ENCODE measurements around the gene NAPEPLD. TPM values are rescaled to one million over a fixed set of nuclear protein-coding genes. Genes with fewer than 3 reads are reported as not detected.
"Not testable (repeated sequence)": the region's sequence is repeated elsewhere in the genome, so short reads cannot be mapped to it uniquely, and the experiment has no call there.

NAPEPLD gene
- total RNA-seq, 2 experiments from 2014 or later, result 7.2 to 7.4 TPM

- CTCF ChIA-PET, result no interaction called here
- H3K27ac Mint-ChIP-seq, result no peak overlapping the region
- no peak for DNase-seq
- POLR2A ChIA-PET, result no interaction called here
- H3K9me3 Mint-ChIP-seq, result peaks cover 3% of the 10 kb centered on the region
- H3K27me3 Mint-ChIP-seq, result no peaks in the 10 kb centered on the region
- H3K4me1 Mint-ChIP-seq, result peaks cover 12% of the 10 kb centered on the region
- H3K36me3 Mint-ChIP-seq (ENCODE audit: low read depth), result peaks cover 13% of the 10 kb centered on the region
- no peak overlapping the region for H3K4me3 Mint-ChIP-seq
Observed at GRCh38 chr7:103116511-103116910, 32.4 kb downstream of the NAPEPLD start.

DNA sequence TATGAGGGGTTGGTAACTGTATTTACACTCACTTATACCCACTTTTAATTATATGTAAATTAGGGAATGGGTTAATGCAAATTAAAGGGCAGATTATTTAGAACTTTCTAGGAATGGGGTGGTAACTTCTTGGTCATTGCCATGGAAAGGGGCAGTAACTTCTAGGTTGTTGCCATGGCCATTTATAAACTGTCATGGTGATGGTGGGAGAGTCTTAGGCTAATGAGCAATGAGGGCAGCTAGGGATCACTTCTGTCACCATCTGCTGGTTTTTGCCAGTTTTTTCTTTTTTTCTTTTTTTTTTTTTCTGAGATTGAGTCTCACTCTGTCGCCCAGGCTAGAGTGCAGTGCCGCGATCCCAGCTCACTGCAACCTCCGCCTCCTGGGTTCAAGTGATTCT, 33.1 kb downstream of the NAPEPLD start:
- no peak for DNase-seq
- Mint-ChIP-seq H3K4me3 (no peak overlapping the region), H3K4me1 (peaks cover 12% of the 10 kb centered on the region), H3K36me3 (ENCODE audit: low read depth) (peaks cover 18% of the 10 kb centered on the region), H3K9me3 (peaks cover 6% of the 10 kb centered on the region), H3K27me3 (no peaks in the 10 kb centered on the region), H3K27ac (no peak overlapping the region)
- CTCF ChIA-PET, result interaction anchor here (1.5 kb wide), 1 partner anchor 15 kb away, joined by 6 read pairs; no protein-coding TSS in a partner anchor
- POLR2A ChIA-PET, result no interaction called here

DNA sequence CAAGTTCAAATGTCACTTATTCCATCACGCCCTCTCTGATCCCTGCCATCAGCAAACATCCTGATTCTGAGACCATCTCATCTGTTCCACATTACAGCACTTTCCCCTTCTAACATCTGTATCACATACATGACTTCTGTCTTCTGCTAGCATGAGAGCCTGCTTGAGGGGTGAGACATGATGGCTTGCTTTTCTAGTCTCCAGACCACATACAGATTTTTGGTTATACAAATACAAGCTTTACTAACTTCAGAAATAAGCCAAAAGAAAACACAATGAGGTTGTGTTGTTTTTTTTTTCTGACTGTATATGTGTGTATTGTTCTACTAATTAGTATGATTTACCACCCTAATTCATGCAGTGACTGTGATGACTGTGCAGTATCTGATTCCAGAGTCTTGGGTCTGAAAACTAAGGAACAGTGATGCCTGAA, 34.3 kb downstream of the NAPEPLD start:
- ChIA-PET POLR2A (no interaction called here), CTCF (interaction anchor here (1.5 kb wide), 1 partner anchor 16 kb away, joined by 6 read pairs; no protein-coding TSS in a partner anchor)
- Mint-ChIP-seq H3K4me1 (peaks cover 12% of the 10 kb centered on the region), H3K9me3 (peaks cover 15% of the 10 kb centered on the region), H3K4me3 (no peak overlapping the region), H3K36me3 (ENCODE audit: low read depth) (peaks cover 26% of the 10 kb centered on the region), H3K27ac (no peak overlapping the region), H3K27me3 (no peaks in the 10 kb centered on the region)
- no peak for DNase-seq

GRCh38 chr7:103113164-103113563, 35.7 kb downstream of the NAPEPLD start:
- peaks cover 23% of the 10 kb centered on the region for H3K9me3 Mint-ChIP-seq
- ChIA-PET POLR2A (no interaction called here), CTCF (no interaction called here)
- no peak for DNase-seq
- H3K27ac Mint-ChIP-seq, result no peak overlapping the region
- no peaks in the 10 kb centered on the region for H3K27me3 Mint-ChIP-seq
- peaks cover 19% of the 10 kb centered on the region for H3K4me1 Mint-ChIP-seq
- H3K4me3 Mint-ChIP-seq, result no peak overlapping the region
- H3K36me3 Mint-ChIP-seq (ENCODE audit: low read depth), result peaks cover 29% of the 10 kb centered on the region

DNA sequence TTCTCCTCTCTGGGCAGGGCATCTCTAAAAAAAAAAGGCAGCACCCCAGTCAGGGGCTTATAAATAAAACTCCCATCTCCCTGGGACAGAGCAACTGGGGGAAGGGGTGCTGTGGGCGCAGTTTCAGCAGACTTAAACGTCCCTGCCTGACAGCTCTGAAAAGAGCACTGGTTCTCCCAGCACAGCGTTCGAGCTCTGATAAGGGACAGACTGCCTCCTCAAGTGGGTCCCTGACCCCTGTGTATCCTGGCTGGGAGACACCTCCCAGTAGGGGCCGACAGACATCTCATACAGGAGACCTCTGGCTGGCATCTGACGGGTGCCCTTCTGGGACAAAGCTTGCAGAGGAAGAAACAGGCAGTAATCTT, 42.2 kb downstream of the NAPEPLD start:
- DNase-seq, CTCF ChIA-PET, H3K4me3 Mint-ChIP-seq, H3K27ac Mint-ChIP-seq, H3K27me3 Mint-ChIP-seq, POLR2A ChIA-PET: not testable (repeated sequence)
- Mint-ChIP-seq H3K9me3 (peaks cover 25% of the 10 kb centered on the region), H3K4me1 (peaks cover 12% of the 10 kb centered on the region), H3K36me3 (ENCODE audit: low read depth) (peaks cover 34% of the 10 kb centered on the region)

- Mint-ChIP-seq H3K9me3 (peaks cover 25% of the 10 kb centered on the region), H3K36me3 (ENCODE audit: low read depth) (peaks cover 34% of the 10 kb centered on the region), H3K4me3 (no peak overlapping the region), H3K4me1 (peaks cover 12% of the 10 kb centered on the region), H3K27me3 (no peaks in the 10 kb centered on the region), H3K27ac (no peak overlapping the region)
- POLR2A ChIA-PET, result no interaction called here
- no peak for DNase-seq
- CTCF ChIA-PET, result no interaction called here
Observed at GRCh38 chr7:103106005-103106702, 42.7 kb downstream of the NAPEPLD start.

- H3K27me3 Mint-ChIP-seq, result no peaks in the 10 kb centered on the region
- ChIA-PET POLR2A (no interaction called here), CTCF (no interaction called here)
Observed at GRCh38 chr7:103101543-103101942, 47.4 kb downstream of the NAPEPLD start.

GRCh38 chr7:103100348-103100747, 48.6 kb downstream of the NAPEPLD start:
- Mint-ChIP-seq H3K4me3 (no peak overlapping the region), H3K27ac (no peak overlapping the region), H3K9me3 (no peaks in the 10 kb centered on the region), H3K27me3 (no peaks in the 10 kb centered on the region), H3K36me3 (ENCODE audit: low read depth) (peaks cover 25% of the 10 kb centered on the region), H3K4me1 (no peaks in the 10 kb centered on the region)
- DNase-seq, result no peak
- POLR2A ChIA-PET, result no interaction called here
- CTCF ChIA-PET, result no interaction called here

More at GRCh38 chr7:103101543-103101942, 47.4 kb downstream of the NAPEPLD start:
- no peak overlapping the region for H3K27ac Mint-ChIP-seq
- H3K36me3 Mint-ChIP-seq (ENCODE audit: low read depth), result peaks cover 21% of the 10 kb centered on the region
- H3K4me3 Mint-ChIP-seq, result no peak overlapping the region
- no peaks in the 10 kb centered on the region for H3K4me1 Mint-ChIP-seq
- H3K9me3 Mint-ChIP-seq, result no peaks in the 10 kb centered on the region
- DNase-seq, result no peak

- POLR2A ChIA-PET, result no interaction called here
Observed at GRCh38 chr7:103097041-103097440, 51.9 kb downstream of the NAPEPLD start.

DNA sequence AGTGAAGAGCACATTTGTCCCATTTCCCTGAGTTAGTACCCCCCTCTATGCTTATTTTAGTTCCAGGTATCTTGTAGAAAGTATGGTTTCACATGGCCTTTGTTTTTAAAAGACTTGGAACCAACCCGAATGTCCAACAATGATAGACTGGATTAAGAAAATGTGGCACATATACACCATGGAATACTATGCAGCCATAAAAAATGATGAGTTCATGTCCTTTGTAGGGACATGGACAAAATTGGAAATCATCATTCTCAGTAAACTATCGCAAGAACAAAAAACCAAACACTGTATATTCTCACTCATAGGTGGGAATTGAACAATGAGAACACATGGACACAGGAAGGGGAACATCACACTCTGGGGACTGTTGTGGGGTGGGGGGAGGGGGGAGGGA, 53.3 kb downstream of the NAPEPLD start:
- CTCF ChIA-PET, result interaction anchor here (1.0 to 1.5 kb wide), 2 partner anchors 10 to 16 kb away, joined by 3 read pairs; no protein-coding TSS in a partner anchor

More at GRCh38 chr7:103097041-103097440, 51.9 kb downstream of the NAPEPLD start:
- no peaks in the 10 kb centered on the region for H3K4me1 Mint-ChIP-seq
- H3K36me3 Mint-ChIP-seq (ENCODE audit: low read depth), result peaks cover 36% of the 10 kb centered on the region
- H3K9me3 Mint-ChIP-seq, result no peaks in the 10 kb centered on the region
- CTCF ChIA-PET, result no interaction called here
- no peak overlapping the region for H3K4me3 Mint-ChIP-seq
- DNase-seq, result no peak
- no peaks in the 10 kb centered on the region for H3K27me3 Mint-ChIP-seq
- no peak overlapping the region for H3K27ac Mint-ChIP-seq

GRCh38 chr7:103094102-103094501, 54.8 kb downstream of the NAPEPLD start:
- ChIA-PET CTCF (no interaction called here), POLR2A (no interaction called here)
- no peaks in the 10 kb centered on the region for H3K4me1 Mint-ChIP-seq
- no peak overlapping the region for H3K4me3 Mint-ChIP-seq
- DNase-seq, result no peak
- H3K9me3 Mint-ChIP-seq, result no peaks in the 10 kb centered on the region
- H3K36me3 Mint-ChIP-seq (ENCODE audit: low read depth), result peaks cover 42% of the 10 kb centered on the region
- no peak overlapping the region for H3K27ac Mint-ChIP-seq
- no peaks in the 10 kb centered on the region for H3K27me3 Mint-ChIP-seq

More for the DNA sequence above, 53.3 kb downstream of the NAPEPLD start:
- H3K4me1 Mint-ChIP-seq, H3K4me3 Mint-ChIP-seq, POLR2A ChIA-PET, H3K9me3 Mint-ChIP-seq, H3K27me3 Mint-ChIP-seq, DNase-seq, H3K27ac Mint-ChIP-seq: not testable (repeated sequence)
- H3K36me3 Mint-ChIP-seq (ENCODE audit: low read depth), result peaks cover 35% of the 10 kb centered on the region

GRCh38 chr7:103093429-103093828, 55.5 kb downstream of the NAPEPLD start:
- ChIA-PET POLR2A (no interaction called here), CTCF (no interaction called here)
- no peak overlapping the region for H3K27ac Mint-ChIP-seq
- no peaks in the 10 kb centered on the region for H3K4me1 Mint-ChIP-seq
- H3K36me3 Mint-ChIP-seq (ENCODE audit: low read depth), result peaks cover 49% of the 10 kb centered on the region
- H3K27me3 Mint-ChIP-seq, result no peaks in the 10 kb centered on the region
- no peaks in the 10 kb centered on the region for H3K9me3 Mint-ChIP-seq
- no peak for DNase-seq
- no peak overlapping the region for H3K4me3 Mint-ChIP-seq

- H3K27me3 Mint-ChIP-seq, H3K27ac Mint-ChIP-seq, H3K4me1 Mint-ChIP-seq, POLR2A ChIA-PET, H3K4me3 Mint-ChIP-seq, H3K9me3 Mint-ChIP-seq, DNase-seq: not testable (repeated sequence)
- CTCF ChIA-PET, result interaction anchor here (1.0 kb wide), 1 partner anchor 20 kb away, joined by 3 read pairs; no protein-coding TSS in a partner anchor
- H3K36me3 Mint-ChIP-seq (ENCODE audit: low read depth), result peaks cover 49% of the 10 kb centered on the region
Observed at GRCh38 chr7:103092321-103092720, 56.6 kb downstream of the NAPEPLD start.

DNA sequence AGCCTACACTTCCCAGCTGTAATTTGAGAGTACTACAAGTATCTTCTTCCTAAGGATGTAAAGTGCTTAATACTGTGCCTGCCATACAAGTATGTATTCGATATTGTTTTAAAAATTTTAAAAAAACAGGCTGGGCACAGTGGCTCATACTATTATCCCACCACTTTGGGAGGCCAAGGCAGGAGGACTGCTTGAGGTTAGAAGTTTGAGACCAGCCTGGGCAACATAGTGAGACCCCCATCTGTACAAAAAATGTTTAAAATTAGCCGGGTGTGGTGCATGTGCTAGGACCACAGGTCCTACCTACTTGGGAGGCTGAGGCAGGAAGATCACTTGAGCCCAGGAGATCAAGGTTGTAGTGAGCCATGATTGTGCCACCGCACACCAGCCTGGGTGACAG, 65.7 kb downstream of the NAPEPLD start:
- H3K27me3 Mint-ChIP-seq, result no peaks in the 10 kb centered on the region
- H3K27ac Mint-ChIP-seq, result no peak overlapping the region
- H3K4me1 Mint-ChIP-seq, result peaks cover 16% of the 10 kb centered on the region
- peaks cover 18% of the 10 kb centered on the region for H3K36me3 Mint-ChIP-seq (ENCODE audit: low read depth)
- DNase-seq, result no peak
- CTCF ChIA-PET, result interaction anchor here (1.5 kb wide), 1 partner anchor 8 kb away, joined by 5 read pairs; the partner anchor contains the start of genes ARMC10 and FBXL13
- H3K4me3 Mint-ChIP-seq, result no peak overlapping the region
- H3K9me3 Mint-ChIP-seq, result no peaks in the 10 kb centered on the region
- POLR2A ChIA-PET, result no interaction called here

Measured in activated CD4-positive, alpha-beta T cell treated with anti-CD3 and anti-CD28 coated beads, Interleukin-2, amount 10 ng/mL, durations not matched to agents 7 days and 5 days (primary cell).